ENCODE results near the gene CLIP4.

- no peak for TF ChIP-seq CTCF (IDR thresholded peaks at IDR 0.05)
- no peak for TF ChIP-seq EP300 (IDR thresholded peaks at IDR 0.05; ENCODE audit: low read depth)
Observed at GRCh38 chr2:29079887-29080286, 35.3 kb upstream of the CLIP4 start.

All from transverse colon (tissue), 3 donors.